DMS 273 treated with DMSO at 0.1 percent for 48 hours (cell line): Measurements from ENCODE around the gene PDGFA.

Experiments used
- DNase-seq: peaks from one replicate; lab custom pipeline; 2025; lab: John Stamatoyannopoulos, UW

PDGFA gene

GRCh38 chr7:473870-474604, 45.6 kb downstream of the PDGFA start:
- DNase-seq: no peak

- DNase-seq: no peak
These were observed 46.4 kb downstream of the PDGFA start for GRCh38 chr7:473211-473734.

- no peak for DNase-seq
These were observed 47.0 kb downstream of the PDGFA start for GRCh38 chr7:472640-472957.

GRCh38 chr7:471866-472639, 47.6 kb downstream of the PDGFA start:
- no peak for DNase-seq

GRCh38 chr7:471191-471865, 48.3 kb downstream of the PDGFA start:
- no peak for DNase-seq

- no peak for DNase-seq
These were observed 50.1 kb downstream of the PDGFA start for GRCh38 chr7:469563-469961.

GRCh38 chr7:468681-469562, 50.7 kb downstream of the PDGFA start:
- no peak for DNase-seq

GRCh38 chr7:467856-468545, 51.6 kb downstream of the PDGFA start:
- no peak for DNase-seq

GRCh38 chr7:467393-467828, 52.2 kb downstream of the PDGFA start:
- DNase-seq: no peak

- DNase-seq: no peak
These were observed 53.0 kb downstream of the PDGFA start for GRCh38 chr7:466465-467191.

GRCh38 chr7:465710-466400, 53.8 kb downstream of the PDGFA start:
- DNase-seq: no peak

- DNase-seq: no peak
These were observed 54.9 kb downstream of the PDGFA start for GRCh38 chr7:464454-465401.

- no peak for DNase-seq
These were observed 55.7 kb downstream of the PDGFA start for GRCh38 chr7:463817-464453.

- DNase-seq: no peak
These were observed 56.3 kb downstream of the PDGFA start for GRCh38 chr7:463362-463781.

- no peak for DNase-seq
These were observed 57.2 kb downstream of the PDGFA start for GRCh38 chr7:462173-463103.

GRCh38 chr7:461453-462172, 58.0 kb downstream of the PDGFA start:
- DNase-seq: no peak

- no peak for DNase-seq
These were observed 58.6 kb downstream of the PDGFA start for GRCh38 chr7:461117-461452.
